GM19467 (cell line): ENCODE data around the gene TCEA3.

Experiments used
- ATAC-seq: cut with Tn5 transposase; IDR thresholded peaks from one replicate; pipeline ENCODE4 v1.9.1; 2021; ENCODE audit warnings: mild to moderate bottlenecking, moderate library complexity; ENCODE audit not compliant: unreplicated experiment

Gene TCEA3

DNA sequence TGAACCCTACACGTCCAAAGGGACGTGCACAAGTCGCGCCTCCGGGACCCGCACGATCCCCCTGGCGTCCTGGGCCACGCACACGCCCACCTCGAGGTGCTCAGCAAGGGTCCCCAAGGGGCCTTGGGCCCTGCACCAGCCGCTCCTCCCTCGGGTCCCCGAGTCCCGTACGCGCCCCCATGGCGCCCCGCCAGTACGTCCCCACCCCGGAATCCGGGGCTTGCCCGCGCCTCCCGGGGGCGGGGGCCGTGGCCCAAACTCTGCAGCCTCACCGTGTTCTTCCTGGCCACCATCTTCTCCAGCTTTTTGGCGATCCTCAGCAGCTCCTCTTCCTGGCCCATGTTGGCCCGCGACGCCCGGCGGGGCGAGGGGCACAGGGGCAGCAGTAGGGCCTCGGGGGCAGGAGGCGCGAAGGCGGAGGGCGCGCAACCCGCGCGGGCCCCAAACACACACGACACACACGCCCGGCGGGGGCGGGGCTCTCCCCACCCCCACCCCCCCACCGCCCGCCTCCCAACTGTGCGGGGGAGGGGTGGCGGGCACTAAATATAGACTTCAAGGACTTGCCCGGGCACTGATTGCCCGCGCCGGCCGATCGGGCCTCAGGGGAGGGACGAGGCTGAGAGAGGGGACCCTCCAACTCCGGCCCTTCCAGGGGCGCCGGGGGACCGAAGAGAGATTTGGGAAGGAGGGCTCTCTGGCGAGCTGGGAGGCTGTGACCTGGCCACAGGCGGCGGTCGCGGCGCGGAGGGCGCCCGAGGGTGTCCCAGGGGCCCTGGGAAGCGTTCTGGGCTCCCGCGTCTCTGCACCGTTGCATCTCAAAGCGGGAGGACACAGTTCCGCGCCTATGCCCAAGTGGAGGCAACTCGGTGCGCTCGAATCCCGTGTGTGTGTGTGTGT, at the start of gene TCEA3:
Gene TCEA3, minus strand, starts transcription at position 456 of the 900 bp plus-strand sequence. Its CDS starts 115 bp downstream, at position 341.
- no peak for ATAC-seq

DNA sequence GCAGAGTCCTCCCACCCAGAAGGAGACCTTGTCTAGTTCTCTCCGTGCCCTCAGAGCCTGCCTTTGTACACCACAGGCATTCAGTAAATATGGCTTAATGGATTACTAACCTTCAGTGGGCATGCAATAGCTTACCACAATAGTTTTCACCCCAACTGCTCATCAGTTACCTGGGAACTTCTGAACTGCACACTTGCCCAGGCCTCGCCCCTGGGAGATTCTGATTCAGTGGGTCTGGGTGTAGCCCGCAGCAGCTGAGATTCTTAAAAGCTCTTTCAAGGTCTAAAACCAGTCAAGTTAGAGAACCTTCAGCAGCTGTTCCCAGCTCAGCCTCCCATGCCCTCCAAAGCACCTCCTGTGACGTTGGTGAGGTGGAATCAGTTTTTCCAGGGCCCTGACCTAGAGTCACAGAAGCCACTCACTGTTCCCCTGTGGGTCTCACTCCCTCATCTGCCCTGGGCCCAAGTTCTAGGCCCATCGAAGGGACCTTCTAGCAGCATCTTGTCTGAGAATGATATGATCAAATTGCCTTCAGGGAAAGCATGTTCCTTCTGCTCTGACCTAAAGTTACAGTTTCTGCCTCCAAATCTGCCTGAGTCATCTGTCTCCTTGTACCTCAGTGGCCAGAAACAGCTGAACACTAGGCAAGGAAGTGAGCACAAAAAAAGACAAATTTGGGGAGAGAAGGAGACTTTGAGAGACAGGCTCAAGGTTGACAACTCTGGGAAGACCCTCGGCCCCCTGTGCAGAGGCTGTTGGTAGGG, 48.7 kb upstream of the TCEA3 start:
- no peak for ATAC-seq

DNA sequence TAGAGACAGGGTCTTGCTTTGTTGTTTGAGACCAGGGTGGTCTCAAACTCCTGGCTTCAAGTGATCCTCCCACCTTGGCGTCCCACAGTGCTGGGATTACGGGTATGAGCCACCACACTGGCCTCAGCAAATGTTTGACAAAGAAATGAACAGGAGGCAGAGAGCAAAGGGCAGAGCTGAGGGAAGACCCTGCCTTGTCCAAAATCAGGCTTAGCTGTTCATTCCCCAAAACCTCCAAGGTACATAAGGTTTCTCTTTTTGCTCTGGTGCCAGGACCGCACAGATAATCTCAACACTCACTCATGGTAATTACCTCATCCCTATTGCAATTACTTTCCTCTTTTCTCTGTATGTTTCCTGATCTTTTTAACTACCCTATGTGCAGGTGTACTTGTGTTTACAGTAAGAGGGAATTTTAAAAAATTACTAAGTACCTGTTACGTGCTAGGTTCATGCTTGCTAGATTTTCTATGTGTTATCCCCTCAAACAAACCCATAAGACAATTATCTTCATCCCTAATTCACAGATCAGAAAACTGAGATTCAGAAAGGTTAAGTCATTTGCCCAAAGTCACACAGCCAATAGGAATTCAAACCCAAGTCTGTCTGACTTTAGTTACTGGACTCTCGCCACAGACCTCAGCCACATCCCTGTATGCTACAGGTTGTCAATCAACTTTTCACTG, 47.9 kb upstream of the TCEA3 start:
- ATAC-seq = no peak

DNA sequence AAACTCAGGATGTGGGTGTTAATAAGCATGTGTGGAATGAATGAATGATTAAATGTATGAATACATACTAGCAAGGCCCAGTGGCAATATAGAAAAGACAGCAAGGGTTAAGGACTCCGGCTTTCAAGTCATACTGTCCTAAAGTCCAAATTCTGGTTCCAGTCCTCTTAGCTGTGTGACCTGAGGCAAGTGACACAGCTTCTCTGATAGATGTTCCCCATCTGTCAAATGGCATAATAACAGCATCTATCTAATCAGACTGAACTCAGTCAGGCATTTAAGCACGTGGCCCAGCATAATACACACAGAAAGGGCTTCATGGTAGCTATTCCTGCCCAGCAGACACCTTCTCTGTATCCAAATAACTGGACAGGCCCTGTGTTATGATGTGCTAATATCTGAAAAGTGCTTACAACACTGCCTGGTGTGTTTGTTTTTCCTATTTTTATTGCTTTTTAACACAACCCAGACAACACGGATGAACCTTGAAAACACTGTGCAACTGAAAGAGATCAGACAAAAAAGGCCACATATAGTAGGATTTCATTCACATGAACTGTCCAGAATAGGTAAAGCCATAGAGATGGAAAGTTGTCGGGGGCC, 47.0 kb upstream of the TCEA3 start:
- no peak for ATAC-seq

DNA sequence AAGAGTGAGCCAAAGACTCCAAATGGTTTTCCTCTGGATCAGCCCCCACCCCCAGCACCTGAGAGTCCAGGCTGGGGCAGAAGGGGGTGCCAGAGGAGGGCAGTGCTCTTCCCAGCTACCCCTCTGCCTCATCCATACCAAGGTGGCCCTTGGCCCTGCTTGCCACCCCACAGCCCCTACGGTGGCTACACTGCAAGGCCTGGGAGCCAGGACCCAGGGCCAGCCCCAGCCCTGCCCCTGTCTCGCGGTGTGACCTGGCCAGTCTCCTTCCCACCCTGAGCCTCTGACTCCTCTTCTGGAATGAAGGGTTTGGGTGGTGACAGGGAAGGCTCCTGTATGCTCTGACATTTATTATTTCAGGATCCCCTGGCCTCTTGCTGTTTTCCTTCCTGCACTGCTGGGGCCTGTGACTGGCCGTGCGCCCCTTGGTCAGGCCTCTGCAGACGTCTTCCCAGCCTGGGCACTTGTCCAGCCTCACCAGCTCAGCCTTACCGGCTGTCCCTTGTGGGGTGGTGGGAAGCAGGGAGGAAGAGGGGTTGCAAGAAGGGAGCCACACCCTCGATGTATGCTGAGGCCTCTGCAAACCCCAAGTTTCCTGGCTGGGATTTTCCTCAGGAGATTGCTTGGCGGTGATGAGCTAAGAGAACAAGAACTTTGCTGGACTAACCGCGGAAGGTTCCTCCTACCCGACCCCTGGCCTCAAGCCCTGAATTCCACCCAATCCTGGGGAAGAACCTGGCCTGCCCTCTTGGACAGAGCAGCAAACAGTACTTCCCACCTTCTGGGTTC, 45.9 kb upstream of the TCEA3 start:
- ATAC-seq = no peak

DNA sequence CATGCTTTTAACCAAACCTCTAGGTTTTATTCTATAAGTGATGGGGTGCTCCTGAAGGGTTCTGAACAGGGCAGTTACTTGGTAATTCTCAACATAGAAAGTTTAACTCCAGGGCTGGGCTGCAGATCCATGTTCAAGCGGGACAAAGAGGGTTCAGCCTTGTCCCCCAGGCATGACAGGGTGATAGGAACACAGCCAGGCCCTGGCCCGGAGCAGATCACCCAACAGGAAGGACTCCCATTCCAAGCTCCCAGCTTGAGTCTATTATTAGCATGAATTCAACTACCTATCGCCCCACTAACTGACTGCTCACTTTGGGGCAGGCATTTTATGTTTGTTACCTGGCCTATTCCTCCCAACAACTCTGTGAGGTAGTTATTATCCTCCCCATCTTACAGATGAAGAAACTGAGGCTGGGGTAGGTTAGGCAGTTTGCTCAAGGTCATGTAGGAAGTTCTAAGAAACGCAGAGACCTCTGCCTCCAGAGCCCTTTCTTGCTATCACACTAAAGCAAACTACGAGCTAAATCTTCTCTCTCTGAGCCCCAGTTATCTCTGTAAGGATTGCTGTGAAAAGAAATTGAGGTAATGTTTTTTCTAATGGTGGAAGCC, 44.9 kb upstream of the TCEA3 start:
- ATAC-seq = no peak

DNA sequence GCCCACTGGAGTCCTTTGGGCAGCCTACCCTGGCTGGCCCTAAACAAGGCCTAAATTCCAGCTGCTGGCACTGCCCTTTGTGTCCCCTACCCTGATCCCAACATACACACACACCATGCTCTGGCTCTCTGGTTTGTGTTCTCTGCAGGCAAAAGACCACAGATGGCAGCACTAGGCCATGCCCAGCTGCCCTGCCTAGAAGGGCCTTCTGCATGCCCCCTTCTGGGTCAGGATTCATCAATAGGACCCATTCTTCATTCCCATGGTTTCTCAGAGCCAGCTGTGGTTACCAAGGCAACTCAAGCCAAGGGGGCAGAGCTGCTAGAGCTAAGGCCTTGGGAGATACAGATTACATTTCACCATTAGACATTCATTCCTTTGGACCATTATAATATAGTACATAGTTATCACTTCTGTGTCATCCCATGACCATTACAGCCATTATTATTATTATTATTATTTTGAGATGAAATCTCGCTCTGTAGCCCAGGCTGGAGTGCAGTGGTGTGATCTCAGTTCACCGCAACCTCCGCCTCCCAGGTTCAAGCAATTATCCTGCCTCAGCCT, 42.0 kb upstream of the TCEA3 start:
- no peak for ATAC-seq

DNA sequence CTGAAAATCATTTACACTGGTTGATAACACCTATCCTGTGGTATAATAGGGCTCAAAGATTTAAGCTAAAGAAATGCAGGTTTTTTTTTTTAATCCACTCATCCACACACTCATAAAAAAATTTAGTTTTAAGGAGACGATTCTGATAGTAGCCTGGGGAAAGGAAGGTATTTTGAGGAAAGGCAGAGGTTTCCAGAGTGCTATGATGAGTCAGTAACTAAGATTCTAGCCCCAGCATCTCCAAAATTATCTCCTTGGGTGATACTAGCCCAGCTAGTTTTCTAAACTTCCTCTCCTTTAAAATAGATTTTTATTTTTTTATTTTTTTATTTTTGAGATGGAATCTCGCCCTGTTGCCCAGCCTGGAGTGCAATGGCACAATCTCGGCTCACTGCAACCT, 38.7 kb upstream of the TCEA3 start:
- ATAC-seq = no peak

DNA sequence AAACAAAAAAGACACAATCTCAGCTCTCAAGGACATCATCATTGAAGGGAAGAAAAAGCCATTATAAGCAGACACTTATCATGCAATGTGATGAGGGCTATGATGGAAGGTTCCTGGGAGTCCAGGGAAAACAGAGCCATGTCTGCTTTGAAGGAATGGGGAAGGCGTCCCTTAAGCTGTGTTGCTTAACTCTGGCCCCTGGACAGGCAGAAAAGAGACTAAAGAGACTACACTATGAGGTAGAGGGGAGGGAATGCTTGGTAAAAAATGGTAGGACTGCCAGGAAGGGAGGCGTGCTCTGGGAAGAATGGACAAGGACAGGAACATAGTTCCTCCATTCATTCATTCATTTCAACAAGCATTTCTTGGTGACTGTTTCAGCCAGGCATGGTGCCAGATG, 38.2 kb upstream of the TCEA3 start:
- no peak for ATAC-seq

DNA sequence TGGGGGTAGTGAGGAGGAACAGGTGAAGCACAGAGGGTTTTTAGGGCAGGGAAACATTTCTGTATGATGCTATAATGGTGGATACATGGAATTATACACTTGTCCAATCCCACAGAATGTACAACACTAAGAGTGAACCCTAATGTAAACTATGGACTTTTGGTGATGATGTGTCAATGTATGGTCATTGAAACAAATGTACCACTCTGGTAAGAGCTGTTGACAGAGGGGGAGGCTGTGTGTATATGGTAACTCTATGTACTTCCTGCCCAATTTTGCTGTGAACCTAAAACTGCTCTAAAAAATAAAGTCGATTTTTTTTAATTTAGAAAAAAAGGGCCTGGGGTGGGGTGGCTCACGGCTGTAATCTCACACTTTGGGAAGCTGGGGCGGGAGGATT, 36.5 kb upstream of the TCEA3 start:
- ATAC-seq = no peak

DNA sequence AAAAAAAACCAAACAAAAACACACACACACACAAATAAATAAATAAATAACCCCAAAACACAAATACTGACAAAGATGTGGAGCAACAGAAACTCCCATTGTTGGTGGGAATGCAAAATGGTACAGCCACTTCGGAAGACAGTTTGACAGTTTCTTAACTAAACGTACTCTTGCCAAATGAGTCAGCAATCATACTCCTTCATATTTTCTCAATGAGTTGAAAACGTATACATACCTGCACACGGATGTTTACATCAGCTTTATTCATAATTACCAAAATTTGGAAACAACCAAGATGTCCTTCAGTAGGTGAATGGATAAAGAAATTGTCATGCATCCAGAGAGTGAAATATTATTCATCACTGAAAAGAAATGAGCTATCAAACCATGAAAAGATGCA, 36.0 kb upstream of the TCEA3 start:
- no peak for ATAC-seq

DNA sequence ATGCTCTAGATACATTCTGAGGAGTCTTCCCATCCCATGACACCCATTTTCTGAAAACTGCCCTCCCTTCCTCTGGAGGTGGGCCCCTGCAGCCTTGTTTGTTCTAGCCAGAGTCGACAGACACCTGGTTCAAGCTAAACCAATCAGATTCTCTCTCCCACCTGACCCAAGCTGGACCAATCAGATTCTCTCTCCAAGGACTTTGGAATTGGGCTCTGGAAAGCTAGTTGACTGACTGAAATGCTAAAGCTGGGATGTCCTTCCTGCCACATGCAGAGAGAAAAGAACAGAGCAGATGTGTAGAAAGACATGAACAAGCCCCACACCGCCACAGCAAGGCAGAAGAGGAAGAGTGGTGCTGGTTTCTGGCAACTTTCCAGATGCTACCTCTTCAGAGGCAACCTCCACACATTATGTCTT, 34.8 kb upstream of the TCEA3 start:
- no peak for ATAC-seq

DNA sequence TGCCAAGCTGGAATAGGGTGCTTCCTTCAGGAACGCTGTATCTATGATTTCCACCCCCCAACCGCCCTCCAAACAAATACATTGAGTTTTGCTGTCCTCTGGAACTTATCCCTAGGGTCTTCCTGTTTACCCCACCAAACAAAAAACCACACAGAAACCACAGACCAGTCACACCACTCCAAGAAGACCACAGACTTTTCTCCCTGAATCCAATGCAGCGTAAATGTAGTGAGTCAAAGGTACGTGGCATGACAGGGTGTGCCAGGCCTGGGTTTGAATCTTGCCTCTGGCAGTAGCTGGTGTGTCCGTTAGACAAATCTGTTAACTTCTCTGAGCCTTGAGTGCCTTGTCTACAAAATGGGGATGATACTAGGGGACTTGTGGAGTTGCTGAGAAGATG, 31.7 kb upstream of the TCEA3 start:
- ATAC-seq = no peak

DNA sequence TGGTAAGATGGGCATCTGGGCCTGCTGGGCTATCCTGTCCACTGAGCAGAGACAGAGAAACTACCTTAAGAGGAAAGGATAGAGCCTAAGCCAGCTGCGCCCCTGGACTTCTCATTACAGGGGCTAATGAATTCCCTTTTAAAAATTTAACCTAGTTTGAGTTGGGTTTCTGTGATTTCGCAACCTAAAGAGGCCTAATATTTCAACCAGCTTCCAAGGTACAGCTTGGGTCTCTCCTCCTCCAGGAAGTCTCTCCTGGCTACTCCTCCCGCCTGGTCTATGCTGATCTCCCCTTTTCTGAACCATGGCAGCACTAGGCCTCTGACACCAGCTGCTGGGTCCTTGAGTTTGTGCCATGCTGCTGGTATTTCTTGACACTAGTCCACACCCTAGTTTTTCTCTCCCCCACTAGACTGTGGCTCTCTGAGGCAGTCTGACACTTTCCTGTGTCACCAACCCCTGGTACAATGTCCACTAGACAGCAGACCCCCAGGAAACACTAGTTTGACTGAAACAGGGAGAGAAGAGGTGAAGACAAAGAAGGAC, 29.0 kb upstream of the TCEA3 start:
- ATAC-seq = no peak

DNA sequence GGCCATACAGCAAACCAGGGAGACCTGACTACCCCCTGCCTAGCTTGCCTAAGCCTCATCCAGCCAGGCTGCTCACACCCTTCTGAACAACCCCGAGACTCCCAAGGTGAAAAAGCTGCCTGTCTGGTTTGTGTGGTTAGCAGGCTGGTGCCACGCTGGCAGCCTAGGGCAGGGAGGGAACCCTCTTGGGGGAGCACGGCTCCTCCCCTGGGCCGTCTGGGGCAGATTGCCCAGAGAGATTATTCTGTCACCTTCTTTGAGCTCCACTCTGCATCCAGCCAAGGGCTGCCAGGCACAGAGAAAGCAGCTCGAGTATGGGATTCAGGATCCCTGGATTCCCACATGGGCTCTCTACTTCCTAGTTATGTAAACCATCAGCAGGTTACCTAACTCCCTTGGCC, 27.5 kb upstream of the TCEA3 start:
- ATAC-seq = no peak

DNA sequence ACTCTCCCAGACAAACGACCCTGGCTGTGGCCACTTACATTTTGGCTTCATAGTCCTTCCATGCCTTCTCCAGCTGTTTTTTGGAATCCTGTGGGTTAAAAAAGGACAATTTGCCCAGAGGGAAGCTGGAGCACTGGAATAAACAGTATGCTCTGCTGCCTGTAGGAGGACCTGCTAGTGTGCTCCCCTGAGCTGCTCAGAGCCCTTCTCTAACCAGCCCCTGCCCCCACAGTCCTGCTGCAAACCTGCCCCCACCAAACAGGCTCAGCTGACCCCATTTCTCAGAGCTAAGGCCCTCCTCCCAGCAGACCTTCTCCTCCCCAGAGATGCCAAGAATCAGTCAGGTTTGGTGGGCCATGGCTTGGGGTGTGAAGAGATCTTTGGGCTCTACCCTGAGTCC, 26.9 kb upstream of the TCEA3 start:
- no peak for ATAC-seq

DNA sequence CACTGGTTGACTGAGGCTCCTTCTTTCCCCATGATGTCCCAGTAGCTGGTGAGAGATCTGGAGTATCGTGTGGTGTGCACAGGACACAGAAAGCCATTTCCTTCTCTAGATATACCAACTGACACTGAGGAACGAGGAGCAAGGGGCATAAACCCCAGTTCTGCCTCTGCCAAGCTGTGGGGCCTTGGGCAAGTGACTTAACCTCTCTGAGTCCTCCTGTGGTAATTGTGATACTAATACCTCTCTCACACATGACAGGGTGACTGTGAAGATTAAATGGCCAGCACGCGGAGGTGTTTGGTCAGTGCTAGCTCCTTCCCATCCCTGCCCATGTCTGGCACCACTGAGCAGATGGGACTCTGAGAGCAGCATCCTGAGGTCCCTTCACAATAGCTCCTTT, 26.3 kb upstream of the TCEA3 start:
- no peak for ATAC-seq

DNA sequence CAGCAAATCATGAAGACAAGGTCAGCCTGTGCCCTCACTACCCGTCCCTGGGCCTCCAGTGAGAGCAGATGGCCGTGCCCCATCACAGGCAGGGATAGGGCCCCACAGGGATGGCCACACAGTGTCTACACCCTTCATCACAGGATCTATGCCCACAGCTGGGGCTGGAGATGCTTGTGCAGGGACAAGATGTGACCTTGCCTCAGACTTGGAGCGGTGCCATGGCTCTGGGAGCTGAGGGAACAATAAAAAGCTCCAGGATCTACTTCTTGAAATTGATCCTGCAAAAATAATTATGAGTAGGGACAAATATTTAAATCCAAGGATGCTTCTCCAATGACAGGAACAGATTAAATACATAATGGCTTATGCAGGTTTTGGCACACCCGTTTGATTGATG, 25.4 kb upstream of the TCEA3 start:
- ATAC-seq = no peak

DNA sequence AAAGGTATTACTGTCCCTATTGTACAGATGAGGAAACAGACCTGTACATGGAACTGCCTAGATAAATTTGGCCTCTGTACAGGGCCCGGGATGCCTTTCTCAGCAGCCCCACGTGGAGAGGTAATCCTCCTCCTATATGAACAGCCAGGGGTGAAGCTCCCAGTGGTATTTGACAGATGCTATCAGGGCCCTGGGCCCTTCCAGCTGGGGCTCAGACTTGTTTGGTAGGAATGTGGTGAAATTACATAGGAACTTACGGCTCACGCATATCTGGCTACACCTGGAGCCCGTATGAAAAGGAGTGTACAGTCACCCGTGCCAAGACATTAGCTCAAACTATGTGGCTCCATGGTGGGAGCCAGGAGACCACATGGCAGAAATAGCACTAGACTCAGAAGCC, 24.8 kb upstream of the TCEA3 start:
- no peak for ATAC-seq
